Lower lobe of right lung (tissue), 2 donors: ENCODE measurements around the gene IGFL4. TPM values are rescaled to one million over a fixed set of nuclear protein-coding genes. Genes with fewer than 3 reads are reported as not detected.

Source experiments
- ATAC-seq, 2 donors: fragments of 200-7000 bp; cut with Tn5 transposase; one replicate each; pipeline ENCODE4 v1.9.1; 2020 to 2022; ENCODE audit warnings: mild to moderate bottlenecking in 2 of 2, moderate library complexity in 2 of 2
- DNase-seq: peaks from one replicate; pipeline ENCODE4 v3.0.0-alpha.2; 2020
- H3K27ac ChIP-seq: fragments of 200-600 bp; one replicate; pipeline ENCODE4 v1.8.0; 2022
- H3K27me3 ChIP-seq: fragments of 200-600 bp; one replicate; pipeline ENCODE4 v1.8.0; 2022; ENCODE audit warnings: low read depth
- H3K36me3 ChIP-seq: fragments of 200-600 bp; one replicate; pipeline ENCODE4 v1.8.0; 2022; ENCODE audit warnings: mild to moderate bottlenecking
- H3K4me1 ChIP-seq: fragments of 200-600 bp; one replicate; pipeline ENCODE4 v1.8.0; 2022
- H3K4me3 ChIP-seq: fragments of 200-600 bp; one replicate; pipeline ENCODE4 v1.8.0; 2022; ENCODE audit warnings: mild to moderate bottlenecking
- H3K9me3 ChIP-seq: fragments of 200-600 bp; one replicate; pipeline ENCODE4 v1.8.0; 2022
- CTCF ChIP-seq: fragments of 200-600 bp; IDR thresholded peaks from one replicate; pipeline ENCODE4 v1.8.0; 2022; ENCODE audit warnings: antibody characterized with exemption, mild to moderate bottlenecking
- intact Hi-C: fragments of 100-400 bp; cut with DNase I; formaldehyde crosslinking; loops from one replicate; pipeline ENCODE4 v1.11.0; 2022
- total RNA-seq: library from RNA; stranded (reverse); fragmentation: NEBNext Ultra II Directional; extraction: Animal tissue kit (Norgen Biotek cat#: 25700); gene quantifications from one replicate; pipeline ENCODE4 v1.2.1, GENCODE V29; 2021
- donor health status: DM: no; HTN: yes; CAD: no; lungs with severe emphysema.

IGFL4 gene
- total RNA-seq, 1 donor from 2014 or later: not detected

- Histone ChIP-seq H3K27ac (no peak overlapping the region), H3K4me3 (no peak overlapping the region), H3K27me3 (peaks cover 33% of the 10 kb centered on the region), H3K4me1 (no peaks in the 10 kb centered on the region), H3K36me3 (no peaks in the 10 kb centered on the region), H3K9me3 (no peaks in the 10 kb centered on the region)
- ATAC-seq (no peak), DNase-seq (no peak)
- intact Hi-C loops: no loop called here
- TF ChIP-seq CTCF: no peak
Measured at GRCh38 chr19:46042252-46042883, 1.6 kb upstream of the IGFL4 start.

- no peaks in the 10 kb centered on the region for H3K9me3 ChIP-seq
- no peaks in the 10 kb centered on the region for H3K36me3 ChIP-seq
- H3K27ac ChIP-seq: no peak overlapping the region
- TF ChIP-seq CTCF: no peak
- H3K27me3 ChIP-seq: peaks cover 28% of the 10 kb centered on the region
- ATAC-seq (no peak), DNase-seq (no peak)
- H3K4me3 ChIP-seq: no peak overlapping the region
- no peaks in the 10 kb centered on the region for H3K4me1 ChIP-seq
- intact Hi-C loops: no loop called here
Measured at GRCh38 chr19:46040125-46040524, 677 bp downstream of the IGFL4 start.

- TF ChIP-seq CTCF: no peak
- H3K27ac ChIP-seq: no peak overlapping the region
- intact Hi-C loops: no loop called here
- ATAC-seq (no peak), DNase-seq (no peak)
- H3K27me3 ChIP-seq: peaks cover 30% of the 10 kb centered on the region
- H3K36me3 ChIP-seq: no peaks in the 10 kb centered on the region
- no peak overlapping the region for H3K4me3 ChIP-seq
- H3K9me3 ChIP-seq: no peaks in the 10 kb centered on the region
- H3K4me1 ChIP-seq: no peaks in the 10 kb centered on the region
Measured at GRCh38 chr19:46036744-46037128, 4.1 kb downstream of the IGFL4 start.

GRCh38 chr19:46035986-46036743 lies 4.6 kb downstream of the IGFL4 start:
- no peaks in the 10 kb centered on the region for H3K36me3 ChIP-seq
- ATAC-seq (no peak), DNase-seq (no peak)

GRCh38 chr19:46035546-46035945 lies 5.3 kb downstream of the IGFL4 start:
- DNase-seq: no peak
- peaks cover 19% of the 10 kb centered on the region for H3K27me3 ChIP-seq
- TF ChIP-seq CTCF: no peak

More at GRCh38 chr19:46035986-46036743, 4.6 kb downstream of the IGFL4 start:
- TF ChIP-seq CTCF: no peak
- intact Hi-C loops: no loop called here
- Histone ChIP-seq H3K27me3 (peaks cover 25% of the 10 kb centered on the region), H3K4me3 (no peak overlapping the region), H3K9me3 (no peaks in the 10 kb centered on the region), H3K4me1 (no peaks in the 10 kb centered on the region), H3K27ac (no peak overlapping the region)

More at GRCh38 chr19:46035546-46035945, 5.3 kb downstream of the IGFL4 start:
- Histone ChIP-seq H3K36me3 (no peaks in the 10 kb centered on the region), H3K4me3 (no peak overlapping the region), H3K4me1 (no peaks in the 10 kb centered on the region), H3K27ac (no peak overlapping the region), H3K9me3 (no peaks in the 10 kb centered on the region)
- no peak for ATAC-seq
- intact Hi-C loops: no loop called here
